Germinal center (tissue), 1 donor: ENCODE data around the gene MALSU1.

Source experiments
- DNase-seq: peaks from one replicate; pipeline ENCODE4 v3.0.0; 2012; ENCODE audit warnings: mixed read lengths, low spot score

Gene MALSU1

DNA sequence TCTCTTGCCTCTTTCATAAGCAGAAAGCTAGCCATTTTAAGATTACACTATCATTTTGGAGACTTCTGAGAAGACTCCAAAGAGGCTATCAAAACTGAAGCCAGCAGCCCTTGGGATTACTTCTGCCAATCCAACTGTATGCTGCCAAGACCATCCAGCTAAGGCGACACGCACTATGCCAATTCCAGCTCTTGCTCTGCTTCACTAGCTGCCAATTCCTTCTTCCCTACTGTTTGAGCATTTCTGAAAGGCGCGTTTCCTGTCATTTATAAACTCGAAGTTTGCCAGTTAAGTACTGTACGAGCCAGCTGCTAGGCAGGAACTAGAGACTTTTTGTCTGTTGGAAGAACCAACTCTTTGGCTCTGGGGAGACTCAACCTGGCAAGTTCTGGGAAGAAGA is 36.5 kb downstream of the MALSU1 start:
- no peak for DNase-seq

- DNase-seq = no peak
Measured at GRCh38 chr7:23336086-23336485, 36.9 kb downstream of the MALSU1 start.

DNA sequence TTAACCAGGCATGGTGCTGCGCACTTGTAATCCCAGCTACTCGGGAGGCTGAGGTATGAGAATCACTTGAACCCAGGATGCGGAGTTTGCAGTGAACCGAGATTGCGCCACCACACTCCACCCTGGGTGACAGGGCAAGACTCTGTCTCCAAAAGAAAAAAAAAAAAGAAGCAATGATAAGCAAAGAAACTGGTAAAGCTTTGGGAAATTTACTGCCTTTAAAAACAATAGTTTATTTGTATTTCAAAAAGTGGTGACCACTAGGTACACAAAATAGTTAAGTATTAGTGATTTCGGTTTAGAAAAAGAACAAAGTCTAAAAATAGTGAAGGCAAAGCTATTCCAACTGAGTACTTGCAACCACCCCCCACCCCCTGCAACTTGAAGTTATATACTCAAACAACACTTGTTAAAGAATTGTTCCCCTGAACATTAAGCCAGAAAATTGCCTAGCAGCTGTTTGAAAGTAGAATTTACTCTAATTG is 37.7 kb downstream of the MALSU1 start:
- no peak for DNase-seq

DNA sequence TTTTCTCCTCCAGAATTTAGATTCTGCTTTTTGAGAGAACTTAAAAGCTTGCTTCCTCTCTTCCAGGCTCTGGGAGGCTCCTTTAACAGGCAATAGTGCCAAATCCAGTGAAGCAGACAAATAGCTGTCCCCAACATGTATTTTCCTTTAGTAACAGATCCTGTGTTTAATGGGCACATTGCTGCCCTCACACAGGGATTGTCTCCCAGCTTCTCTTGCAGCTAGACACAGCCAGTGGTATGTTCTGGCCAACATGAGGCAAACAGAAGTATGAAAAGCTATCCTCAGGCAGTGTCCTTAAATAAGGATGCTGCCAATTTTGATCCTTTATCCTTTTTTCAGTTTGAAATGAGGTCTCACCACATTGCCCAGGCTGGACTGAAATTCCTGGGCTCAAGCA is 38.2 kb downstream of the MALSU1 start:
- no peak for DNase-seq

DNA sequence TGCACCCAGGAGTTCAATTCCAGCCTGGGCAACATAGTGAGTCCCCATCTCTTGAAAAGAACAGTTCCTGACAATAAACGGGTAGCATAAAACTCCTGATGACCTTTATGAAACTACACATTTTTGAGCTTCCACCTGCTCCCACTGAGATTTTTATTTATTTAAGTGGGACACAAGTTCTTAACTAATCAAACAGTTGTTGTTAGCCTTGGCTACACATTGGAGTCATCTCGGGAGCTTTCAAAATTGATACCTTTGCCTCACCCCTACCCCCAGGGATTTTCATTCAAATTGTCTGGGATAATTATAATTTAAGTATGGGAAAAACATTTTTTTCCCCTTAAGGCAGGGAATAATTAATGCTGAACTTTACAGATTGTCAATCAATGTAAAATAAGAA is 39.3 kb downstream of the MALSU1 start:
- DNase-seq = no peak

- no peak for DNase-seq
Measured at GRCh38 chr7:23338863-23339262, 39.7 kb downstream of the MALSU1 start.

GRCh38 chr7:23341846-23342598 is 42.9 kb downstream of the MALSU1 start:
- DNase-seq = no peak

DNA sequence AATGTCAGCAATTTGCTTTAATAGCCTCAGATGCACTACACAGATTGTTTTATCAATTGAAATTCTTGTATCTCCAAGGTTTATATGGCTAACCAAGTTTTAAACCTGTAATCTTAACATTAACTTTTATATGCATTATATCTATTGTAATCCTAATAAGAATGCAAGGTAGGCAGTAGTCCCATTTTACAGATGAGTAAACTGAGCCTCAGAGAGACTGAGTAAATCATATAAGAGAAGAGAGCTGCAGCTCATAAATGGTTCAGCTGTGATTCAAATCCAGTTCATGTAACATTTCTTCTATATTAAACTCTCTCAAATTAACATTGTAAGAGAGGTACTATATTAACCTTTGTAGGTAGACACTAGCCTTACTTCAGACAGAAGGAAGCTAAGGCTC is 44.0 kb downstream of the MALSU1 start:
- DNase-seq = no peak

GRCh38 chr7:23343806-23344475 is 44.8 kb downstream of the MALSU1 start:
- no peak for DNase-seq

GRCh38 chr7:23345601-23346000 is 46.5 kb downstream of the MALSU1 start:
- DNase-seq = no peak

DNA sequence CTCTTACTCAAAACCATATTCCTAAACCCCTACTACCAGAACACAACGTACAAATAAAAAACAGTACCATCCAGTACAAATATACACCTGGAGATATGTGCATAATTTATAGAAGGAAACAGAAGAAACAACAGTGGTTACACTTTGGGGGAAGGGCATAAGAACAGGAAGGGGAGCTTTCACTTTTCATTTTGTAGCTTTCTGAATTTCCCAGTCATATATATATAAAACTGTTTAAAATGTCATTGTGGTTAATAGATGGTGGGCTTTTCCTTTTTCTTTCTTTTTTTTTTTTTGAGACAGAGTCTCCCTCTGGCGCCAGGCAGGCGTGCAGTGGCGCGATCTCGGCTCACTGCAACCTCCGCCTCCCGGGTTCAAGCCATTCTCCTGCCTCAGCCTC is 47.2 kb downstream of the MALSU1 start:
- peak; percentile 54 for DNase-seq

DNA sequence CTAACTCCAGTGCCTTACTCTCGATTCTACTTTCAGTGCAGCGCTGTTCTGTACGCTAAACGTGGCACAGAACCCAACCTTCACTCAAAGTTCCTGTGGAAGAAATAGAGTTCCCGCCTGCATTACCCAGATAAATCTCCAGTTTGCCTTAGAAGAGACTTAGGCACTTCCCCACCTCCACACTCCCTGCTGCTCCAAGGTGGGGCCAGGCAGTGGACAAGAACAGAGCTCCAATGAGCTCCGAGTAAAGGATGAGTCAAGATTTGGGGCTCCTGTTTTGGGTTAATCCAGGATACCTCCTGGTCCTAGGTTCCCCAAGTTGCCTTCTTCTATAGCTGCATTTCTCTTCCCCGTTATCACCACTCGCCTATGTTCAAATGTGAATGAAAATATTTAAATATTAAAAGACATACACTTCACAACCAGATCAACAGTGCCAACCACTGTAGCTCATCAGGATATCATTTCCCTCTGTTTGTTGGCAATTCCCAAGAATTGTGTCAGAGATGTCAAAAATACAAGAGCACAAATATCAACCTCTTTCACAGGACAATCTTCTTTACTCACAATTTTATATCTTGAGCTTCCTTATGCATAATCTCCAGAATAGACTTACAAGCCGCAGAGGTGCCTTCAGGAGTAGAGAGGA is 48.0 kb downstream of the MALSU1 start:
- no peak for DNase-seq

DNA sequence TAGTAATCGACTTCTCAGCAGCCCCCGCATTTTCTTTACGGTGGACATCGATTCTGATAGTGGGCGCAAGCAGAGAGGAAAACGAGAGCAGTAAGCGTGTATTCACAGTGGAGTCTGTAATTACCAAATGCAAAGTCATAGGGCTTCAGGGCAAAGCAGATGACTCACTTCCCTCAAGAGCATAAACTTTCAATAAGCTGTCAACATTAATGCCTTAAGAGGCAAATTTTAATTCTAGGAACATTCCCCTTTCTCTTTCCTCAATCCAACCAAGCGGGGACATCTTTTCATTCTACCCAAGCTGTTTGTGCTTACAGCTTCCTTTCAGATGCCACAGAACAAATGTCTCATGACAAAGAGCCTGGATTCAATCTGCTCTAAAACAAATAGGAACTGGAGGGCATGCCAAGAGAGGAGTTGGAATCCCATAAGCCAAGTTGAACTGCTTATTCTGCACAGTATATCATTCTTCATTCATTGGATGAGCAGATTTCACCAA is 48.6 kb downstream of the MALSU1 start:
- DNase-seq = no peak

DNA sequence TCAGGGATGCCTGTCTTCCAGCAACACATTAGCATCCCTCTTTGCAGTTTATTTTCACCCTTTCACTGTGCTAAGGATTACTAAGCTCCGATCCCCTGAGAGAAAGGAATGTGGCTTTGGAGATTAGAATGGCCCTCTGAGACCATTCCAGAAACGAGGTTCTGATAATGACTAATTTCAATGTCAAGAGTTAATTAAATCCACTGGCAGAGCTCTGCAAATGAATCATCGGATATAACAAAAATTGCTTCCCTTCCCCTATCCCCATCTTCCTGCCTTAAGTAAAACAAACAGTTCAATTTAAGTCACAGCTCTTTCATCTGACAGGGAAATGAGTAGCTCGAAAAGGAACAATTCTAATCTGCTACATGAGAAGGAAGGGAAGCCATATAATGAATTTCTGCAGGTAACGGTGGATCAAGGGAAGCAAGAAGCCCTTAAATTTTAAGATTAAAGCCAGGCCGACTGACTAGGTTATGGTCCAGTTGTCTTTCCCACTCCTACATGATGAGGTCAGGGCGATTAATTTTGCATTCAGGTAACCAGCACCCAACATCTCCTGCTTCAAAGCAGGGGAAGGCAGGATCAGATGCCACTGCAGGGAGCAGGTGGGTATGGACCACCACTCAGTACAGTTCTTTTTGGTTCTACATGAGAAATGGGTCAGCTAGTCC is 50.5 kb downstream of the MALSU1 start:
- no peak for DNase-seq

GRCh38 chr7:23350466-23350865 is 51.3 kb downstream of the MALSU1 start:
- no peak for DNase-seq

DNA sequence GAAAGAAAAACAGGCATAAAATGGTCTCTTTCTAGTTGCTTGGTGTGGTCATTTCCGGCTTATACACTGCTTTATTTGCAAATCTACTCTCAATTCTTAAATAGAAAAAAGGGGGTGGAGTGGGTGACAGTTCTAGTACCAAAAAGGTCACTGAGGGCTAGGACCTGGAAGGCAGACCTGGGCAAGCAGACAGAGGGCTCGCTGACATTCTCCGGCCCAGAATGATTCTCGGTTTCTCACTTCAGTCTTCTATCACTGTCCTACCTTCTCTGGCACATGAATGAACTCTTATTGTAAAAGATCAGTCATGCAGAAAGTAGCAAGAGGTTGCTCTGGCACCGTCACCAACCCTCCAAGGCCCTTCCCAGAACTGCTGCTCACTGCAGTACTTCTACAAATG is 54.0 kb downstream of the MALSU1 start:
- DNase-seq = no peak

DNA sequence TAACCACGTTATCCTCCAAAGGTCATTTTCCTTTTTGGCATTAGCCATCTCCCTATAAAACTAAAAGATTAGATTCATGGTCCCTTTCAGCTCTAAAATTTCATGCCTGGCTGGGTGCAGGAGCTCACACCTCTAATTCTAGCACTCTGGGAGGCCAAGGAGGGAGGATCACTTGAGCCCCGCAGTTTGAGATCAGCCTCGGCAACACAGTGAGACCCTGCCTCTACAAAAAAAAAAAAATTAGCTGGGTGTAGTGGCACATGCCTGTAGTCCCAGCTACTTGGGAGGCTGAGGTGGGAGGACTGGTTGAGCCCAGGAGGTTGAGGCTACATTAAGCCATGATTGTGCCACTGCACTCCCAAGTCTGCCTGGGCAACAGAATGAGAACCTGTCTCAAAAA is 57.0 kb downstream of the MALSU1 start:
- no peak for DNase-seq

DNA sequence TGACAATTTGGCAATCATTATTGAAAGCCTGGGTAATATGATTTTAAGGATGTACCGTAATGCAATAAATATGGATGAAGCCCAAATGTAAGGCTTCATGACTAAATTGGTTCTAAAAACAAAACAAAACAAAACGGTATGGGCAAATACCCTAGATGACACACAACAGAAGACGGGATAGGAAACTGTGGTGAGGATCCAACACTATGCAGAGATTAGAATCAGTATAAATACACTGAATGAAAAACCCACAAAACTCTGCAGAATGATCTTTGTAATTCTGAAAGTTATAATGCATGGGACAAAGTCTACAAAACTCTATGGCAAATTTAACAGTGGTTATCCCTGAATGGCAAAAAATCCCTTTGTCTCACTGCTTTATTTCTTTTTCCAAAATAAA is 57.6 kb downstream of the MALSU1 start:
- DNase-seq = no peak

GRCh38 chr7:23357190-23358093 is 58.3 kb downstream of the MALSU1 start:
- peak; percentile 40 for DNase-seq

DNA sequence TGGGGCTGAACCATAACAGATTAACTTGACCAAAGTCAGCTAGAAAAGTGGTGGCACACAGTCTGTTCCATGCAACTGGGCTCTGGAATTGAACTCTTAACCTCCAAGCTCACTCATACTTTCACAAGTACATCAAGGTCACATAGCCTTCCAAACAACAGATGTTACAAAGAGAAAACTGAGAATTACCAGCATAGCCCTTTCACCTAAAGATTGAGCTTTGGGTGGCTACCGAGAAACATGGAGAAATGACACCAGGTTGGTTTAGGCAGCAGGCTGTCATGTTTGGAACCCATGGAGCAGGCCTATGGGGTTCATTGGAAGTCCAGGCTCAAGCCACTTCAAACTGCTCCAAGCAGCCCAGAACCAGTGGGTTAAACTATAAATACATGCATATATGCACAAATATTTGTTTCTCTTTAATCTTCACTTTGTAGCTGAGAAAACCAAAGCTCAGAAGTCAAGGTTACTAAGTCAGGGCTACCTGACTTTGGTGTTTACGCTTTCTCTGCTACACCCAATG is 59.1 kb downstream of the MALSU1 start:
- DNase-seq = no peak
